ENCODE measurements around the gene DGKB. TPM values are rescaled to one million over a fixed set of nuclear protein-coding genes. Genes with fewer than 3 reads are reported as not detected.

DGKB gene
- total and polyA plus RNA-seq, 8 donors, result 0.20 to 260 (median 3.2) TPM; not detected in 4

DNA sequence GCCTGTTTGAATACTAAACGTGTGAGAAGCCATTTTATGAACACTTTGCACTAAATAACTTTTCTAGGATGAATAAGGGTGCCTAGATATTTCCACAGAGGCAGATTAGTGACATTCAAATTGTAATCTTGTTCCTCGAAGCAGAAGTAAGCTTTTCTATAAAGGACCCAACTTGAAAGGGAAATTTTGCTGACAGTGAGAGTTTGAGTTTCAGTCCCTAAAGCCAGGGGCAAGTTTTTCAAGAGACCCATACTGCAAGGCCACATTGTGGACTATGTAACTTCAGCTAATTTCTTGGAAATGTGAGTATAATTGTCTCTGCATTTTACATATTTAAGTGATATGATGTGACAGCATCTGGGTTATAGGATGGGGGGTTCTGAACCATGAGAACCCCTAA is 525.8 kb downstream of the DGKB start:
- 35 to 47% (median 44%) methylated on average over 2 of the region's 2 CpGs for WGBS, 5 donors
- intact Hi-C loops (cut with DNase I; ENCODE audit: low total_unique reads), result no loop called here

DNA sequence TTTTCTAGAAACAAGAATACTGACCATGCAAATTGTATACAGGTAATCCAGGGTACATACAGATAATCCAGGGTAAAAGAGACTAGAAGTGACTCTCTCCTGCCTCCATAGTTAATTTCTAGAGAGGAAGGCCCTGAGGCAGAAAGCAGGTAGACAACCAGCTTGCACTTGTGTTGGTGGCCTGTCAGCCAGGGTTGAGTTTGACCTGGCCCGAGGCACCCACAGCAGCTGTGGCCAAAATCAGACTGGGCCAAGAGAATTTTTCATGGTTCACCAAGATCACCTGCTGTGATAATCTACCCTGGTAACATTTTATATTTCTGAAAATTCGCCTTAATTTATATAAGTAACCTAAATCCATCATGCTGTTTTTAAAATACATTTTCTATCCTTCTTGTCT is 526.6 kb downstream of the DGKB start:
- 62 to 95% (median 93%) methylated on average over 2 of the region's 2 CpGs for WGBS, 5 donors
- Histone ChIP-seq H3K4me1 (no peaks in the 10 kb centered on the region), H3K27me3 (no peaks in the 10 kb centered on the region), H3K27ac (no peak overlapping the region), H3K9me3 (no peaks in the 10 kb centered on the region), H3K4me3 (no peak overlapping the region), H3K36me3 (no peaks in the 10 kb centered on the region)
- no peak for DNase-seq
- intact Hi-C loops (cut with DNase I; ENCODE audit: low total_unique reads), result no loop called here
- TF ChIP-seq POLR2AphosphoS5 (IDR thresholded peaks at IDR 0.05) (no peak), POLR2A (IDR thresholded peaks at IDR 0.05) (no peak), EP300 (IDR thresholded peaks at IDR 0.05) (no peak)
- TF ChIP-seq, protein P1, sequence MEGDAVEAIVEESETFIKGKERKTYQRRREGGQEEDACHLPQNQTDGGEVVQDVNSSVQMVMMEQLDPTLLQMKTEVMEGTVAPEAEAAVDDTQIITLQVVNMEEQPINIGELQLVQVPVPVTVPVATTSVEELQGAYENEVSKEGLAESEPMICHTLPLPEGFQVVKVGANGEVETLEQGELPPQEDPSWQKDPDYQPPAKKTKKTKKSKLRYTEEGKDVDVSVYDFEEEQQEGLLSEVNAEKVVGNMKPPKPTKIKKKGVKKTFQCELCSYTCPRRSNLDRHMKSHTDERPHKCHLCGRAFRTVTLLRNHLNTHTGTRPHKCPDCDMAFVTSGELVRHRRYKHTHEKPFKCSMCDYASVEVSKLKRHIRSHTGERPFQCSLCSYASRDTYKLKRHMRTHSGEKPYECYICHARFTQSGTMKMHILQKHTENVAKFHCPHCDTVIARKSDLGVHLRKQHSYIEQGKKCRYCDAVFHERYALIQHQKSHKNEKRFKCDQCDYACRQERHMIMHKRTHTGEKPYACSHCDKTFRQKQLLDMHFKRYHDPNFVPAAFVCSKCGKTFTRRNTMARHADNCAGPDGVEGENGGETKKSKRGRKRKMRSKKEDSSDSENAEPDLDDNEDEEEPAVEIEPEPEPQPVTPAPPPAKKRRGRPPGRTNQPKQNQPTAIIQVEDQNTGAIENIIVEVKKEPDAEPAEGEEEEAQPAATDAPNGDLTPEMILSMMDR (IDR thresholded peaks at IDR 0.05), result no peak

More for the DNA sequence above, 525.8 kb downstream of the DGKB start:
- TF ChIP-seq POLR2A (IDR thresholded peaks at IDR 0.05) (no peak), POLR2AphosphoS5 (IDR thresholded peaks at IDR 0.05) (no peak), EP300 (IDR thresholded peaks at IDR 0.05) (no peak)
- TF ChIP-seq, protein P1 (IDR thresholded peaks at IDR 0.05), result no peak
- Histone ChIP-seq H3K4me1 (no peaks in the 10 kb centered on the region), H3K27ac (no peak overlapping the region), H3K27me3 (no peaks in the 10 kb centered on the region), H3K36me3 (no peaks in the 10 kb centered on the region), H3K4me3 (no peak overlapping the region), H3K9me3 (no peaks in the 10 kb centered on the region)
- no peak for DNase-seq

DNA sequence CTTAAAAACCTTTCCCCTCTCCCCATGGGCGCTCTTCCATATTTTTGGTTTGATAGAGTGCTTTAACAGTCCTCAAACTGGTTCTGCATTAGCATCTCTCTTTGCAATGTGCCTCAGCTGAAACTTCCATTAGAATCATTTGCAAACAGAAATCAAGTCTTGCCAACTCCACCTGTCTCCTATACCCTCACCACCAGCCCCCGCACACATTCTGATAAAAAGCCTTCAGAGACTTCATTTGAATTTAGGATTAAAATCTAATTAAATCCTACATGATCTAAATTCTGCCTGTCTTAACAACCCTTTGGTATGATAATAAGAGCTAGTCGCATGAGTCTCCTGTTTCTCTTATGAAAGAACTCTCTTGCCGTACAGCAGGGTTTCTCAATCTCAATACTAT is 528.2 kb downstream of the DGKB start:
- 89 to 95% (median 92%) methylated on average over 4 of the region's 4 CpGs for WGBS, 5 donors
- H3K27me3 ChIP-seq, result no peaks in the 10 kb centered on the region

DNA sequence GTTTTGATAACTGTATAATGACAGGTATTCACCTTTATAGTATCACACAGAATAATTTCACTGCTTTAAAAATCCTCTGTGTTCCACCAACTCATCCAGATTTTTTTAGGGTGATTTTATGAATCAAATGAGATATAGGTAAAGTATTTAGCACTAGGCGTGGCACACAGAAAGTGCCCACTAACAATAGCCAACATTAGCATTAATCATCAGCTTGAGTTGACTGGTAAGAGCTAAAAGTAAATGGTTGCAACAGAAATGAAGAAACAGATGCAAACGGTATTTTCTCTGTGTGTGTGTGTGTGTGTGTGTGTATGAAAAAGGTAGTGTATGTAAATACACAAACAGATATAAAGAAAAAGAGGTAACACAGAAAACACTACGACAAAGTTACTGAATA is 534.3 kb downstream of the DGKB start:
- H3K4me1 ChIP-seq, result no peaks in the 10 kb centered on the region
- H3K27ac ChIP-seq, result no peak overlapping the region
- H3K27me3 ChIP-seq, result no peaks in the 10 kb centered on the region
- no peak overlapping the region for H3K4me3 ChIP-seq
- DNase-seq, result no peak
- WGBS, 5 donors, result 46 to 87% (median 75%) methylated on average over 3 of the region's 3 CpGs
- H3K9me3 ChIP-seq, result peaks cover 0 to 5% (median 0%) of the 10 kb centered on the region in 4 donors
- no peaks in the 10 kb centered on the region for H3K36me3 ChIP-seq
- TF ChIP-seq EP300 (IDR thresholded peaks at IDR 0.05) (no peak), POLR2A (IDR thresholded peaks at IDR 0.05) (no peak), POLR2AphosphoS5 (IDR thresholded peaks at IDR 0.05) (no peak)
- TF ChIP-seq, protein P1 (IDR thresholded peaks at IDR 0.05), result no peak
- intact Hi-C loops (cut with DNase I; ENCODE audit: low total_unique reads), result no loop called here

More for the DNA sequence above, 528.2 kb downstream of the DGKB start:
- Histone ChIP-seq H3K4me1 (no peaks in the 10 kb centered on the region), H3K36me3 (no peaks in the 10 kb centered on the region), H3K9me3 (no peaks in the 10 kb centered on the region), H3K27ac (no peak overlapping the region), H3K4me3 (no peak overlapping the region)
- intact Hi-C loops (cut with DNase I; ENCODE audit: low total_unique reads), result no loop called here
- TF ChIP-seq POLR2AphosphoS5 (IDR thresholded peaks at IDR 0.05) (no peak), EP300 (IDR thresholded peaks at IDR 0.05) (no peak), POLR2A (IDR thresholded peaks at IDR 0.05) (no peak)
- TF ChIP-seq, protein P1 (IDR thresholded peaks at IDR 0.05), result no peak
- DNase-seq, result no peak

Measured in stomach (tissue), 9 donors.